SH-SY5Y (cell line): ENCODE measurements around the gene SPATA17.

Experiments
- GATA2 ChIP-seq: IDR thresholded peaks from 2 replicates; pipeline ENCODE4 v1.6.1; 2011; ENCODE audit warnings: mild to moderate bottlenecking, low read depth, low read length
- GATA3 ChIP-seq: IDR thresholded peaks from 2 replicates; pipeline ENCODE4 v1.6.1; 2011; ENCODE audit warnings: low read depth, mild to moderate bottlenecking, low read length, moderate library complexity

DNA sequence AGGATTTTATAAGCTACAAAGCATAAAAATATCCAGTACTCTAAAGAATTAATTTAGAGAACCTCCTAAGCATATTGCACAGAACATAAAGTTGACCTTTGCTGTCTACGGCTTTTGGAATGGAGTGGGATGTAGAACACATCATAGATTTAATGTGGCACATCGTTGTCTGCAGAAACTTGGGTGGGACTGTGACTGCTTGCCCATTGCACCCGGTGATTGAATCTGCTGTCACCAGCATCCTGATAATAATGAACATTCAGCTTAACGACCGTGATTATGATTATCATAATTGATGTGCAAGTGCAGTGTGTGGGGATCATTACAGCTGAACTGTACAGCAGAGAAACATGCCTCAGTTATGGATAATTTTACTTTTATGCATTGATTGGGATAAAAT lies 181.9 kb downstream of the SPATA17 start:
- TF ChIP-seq GATA2: no peak
- no peak for TF ChIP-seq GATA3
